A549 (cell line): ENCODE data around the gene MPDU1. TPM values are rescaled to one million over a fixed set of nuclear protein-coding genes. Genes with fewer than 3 reads are reported as not detected.

ENCODE experiments used
- ATAC-seq, 2 experiments: fragments of 200-7000 bp in 1 of 2; fragments of >200 bp in 1 of 2; cut with Nextera tagmentation in 1 of 2; cut with Tn5 transposase in 1 of 2; 3 replicates each; pipeline versions ENCODE4 v1.8.0 to v1.9.1; 2018 to 2020; ENCODE audit warnings: mild to moderate bottlenecking in 1 of 2, moderate library complexity in 1 of 2
- CTCF ChIA-PET: fragments of 300-600 bp; sonication (Branson Sonifier 250); formaldehyde crosslinking; extraction: SDS; loops from one replicate; lab custom pipeline; 2021; ENCODE audit warnings: antibody characterized with exemption, inconsistent platforms; lab: Yijun Ruan, JAX
- POLR2A ChIA-PET: fragments of 350-600 bp; formaldehyde crosslinking; extraction: SDS; loops from one replicate; lab custom pipeline; 2021; ENCODE audit warnings: antibody characterized with exemption, inconsistent platforms; lab: Yijun Ruan, JAX
- DNase-seq, 2 experiments: peaks; one replicate each; pipeline versions ENCODE4 v3.0.0 to v3.0.0-alpha.2; 2011 to 2016; ENCODE audit warnings: low read depth in 1 of 2, low spot score in 1 of 2
- FAIRE-seq: peaks from 2 replicates; lab custom pipeline; 2011; peaks lifted over from hg19 to GRCh38; lab: Jason Lieb, UNC
- H3K27ac ChIP-seq, 2 experiments: fragments of >200 bp; sonication (Bioruptor Twin); formaldehyde crosslinking; 3 replicates each; pipeline ENCODE4 v1.5.1; 2016 to 2017
- H3K4me1 ChIP-seq: fragments of >200 bp; sonication (Bioruptor Twin); formaldehyde crosslinking; 3 replicates; pipeline ENCODE4 v1.6.1; 2016
- H3K4me2 ChIP-seq: fragments of >200 bp; sonication (Bioruptor Twin); formaldehyde crosslinking; 3 replicates; pipeline ENCODE4 v1.6.1; 2016
- H3K4me3 ChIP-seq: fragments of >200 bp; sonication (Bioruptor Twin); formaldehyde crosslinking; 3 replicates; pipeline ENCODE4 v1.5.1; 2016
- H3K9me3 ChIP-seq: fragments of >200 bp; sonication (Bioruptor Twin); formaldehyde crosslinking; 3 replicates; pipeline ENCODE4 v1.6.1; 2016
- BCL3 ChIP-seq: fragments of >200 bp; sonication (Bioruptor Twin); formaldehyde crosslinking; IDR thresholded peaks from 3 replicates; pipeline ENCODE4 v1.6.1; 2016
- CBX8 ChIP-seq: fragments of 200-600 bp; sonication (generic); IDR thresholded peaks from 2 replicates; pipeline ENCODE4 v1.6.1; 2016
- CTCF ChIP-seq: fragments of >200 bp; sonication (Bioruptor Twin); formaldehyde crosslinking; IDR thresholded peaks from 3 replicates; pipeline ENCODE4 v1.5.1; 2016
- EHF ChIP-seq: fragments of 250-450 bp; sonication (Bioruptor Pico); IDR thresholded peaks from 2 replicates; pipeline ENCODE4 v1.5.0; 2020; ENCODE audit warnings: mild to moderate bottlenecking
- EHMT2 ChIP-seq: fragments of 200-600 bp; sonication (generic); IDR thresholded peaks from 2 replicates; pipeline ENCODE4 v1.6.1; 2016; ENCODE audit warnings: antibody characterized with exemption, low read depth, mild to moderate bottlenecking, moderate library complexity
- FOSB ChIP-seq: fragments of 250-450 bp; sonication (Bioruptor Pico); IDR thresholded peaks from 2 replicates; pipeline ENCODE4 v1.5.0; 2020; ENCODE audit warnings: mild to moderate bottlenecking, moderate library complexity
- FOSL2 ChIP-seq, 2 experiments: fragments of 450-650 bp in 1 of 2; fragments of >200 bp in 1 of 2; sonication (Bioruptor Twin) in 1 of 2; formaldehyde crosslinking; IDR thresholded peaks; 2 replicates each; pipeline versions ENCODE4 v1.5.0 to v1.6.1; 2016 to 2020; ENCODE audit warnings: mild to moderate bottlenecking in 1 of 2, moderate library complexity in 1 of 2
- FOXS1 ChIP-seq: fragments of 250-450 bp; sonication (Bioruptor Pico); IDR thresholded peaks from 2 replicates; pipeline ENCODE4 v1.5.0; 2020; ENCODE audit warnings: mild to moderate bottlenecking, moderate library complexity
- HES2 ChIP-seq: fragments of >200 bp; sonication (Bioruptor Twin); formaldehyde crosslinking; IDR thresholded peaks from 2 replicates; pipeline ENCODE4 v1.6.1; 2016
- HOXA7 ChIP-seq: fragments of 250-450 bp; sonication (Bioruptor Pico); IDR thresholded peaks from 2 replicates; pipeline ENCODE4 v1.5.0; 2020; ENCODE audit warnings: mild to moderate bottlenecking, moderate library complexity
- HOXB13 ChIP-seq: fragments of 250-450 bp; sonication (Bioruptor Pico); IDR thresholded peaks from 2 replicates; pipeline ENCODE4 v1.5.0; 2020; ENCODE audit warnings: low read depth, mild to moderate bottlenecking, moderate library complexity
- JUN ChIP-seq, 2 experiments: fragments of >200 bp; sonication (Bioruptor Twin); formaldehyde crosslinking; IDR thresholded peaks; 2 replicates in 1 of 2; 3 replicates in 1 of 2; pipeline ENCODE4 v1.6.1; 2016 to 2017
- MAFK ChIP-seq: fragments of 450-650 bp; IDR thresholded peaks from 2 replicates; pipeline ENCODE4 v1.6.1; 2014; ENCODE audit not compliant: partially characterized antibody
- MAX ChIP-seq: IDR thresholded peaks from 2 replicates; pipeline ENCODE4 v1.6.1; 2012
- PBX3 ChIP-seq: IDR thresholded peaks from 2 replicates; pipeline ENCODE4 v1.6.1; 2012
- POLR2A ChIP-seq: IDR thresholded peaks from 2 replicates; pipeline ENCODE4 v1.6.1; 2012; ENCODE audit warnings: mild to moderate bottlenecking, low read length
- POLR2AphosphoS2 ChIP-seq: conservative IDR thresholded peaks from 2 replicates; pipeline ENCODE4 v1.6.1; 2012; ENCODE audit warnings: low read length, improper control_type of control experiment, inconsistent platforms
- RAD21 ChIP-seq, 2 experiments: fragments of >200 bp in 1 of 2; sonication (Bioruptor Twin) in 1 of 2; formaldehyde crosslinking in 1 of 2; IDR thresholded peaks in 1 of 2; conservative IDR thresholded peaks in 1 of 2; 2 replicates in 1 of 2; 3 replicates in 1 of 2; pipeline ENCODE4 v1.6.1; 2012 to 2018; ENCODE audit warnings: inconsistent platforms in 1 of 2
- TFCP2L1 ChIP-seq: fragments of 250-450 bp; sonication (Bioruptor Pico); IDR thresholded peaks from 2 replicates; pipeline ENCODE4 v1.5.0; 2021; ENCODE audit warnings: mild to moderate bottlenecking
- ZC3H11A ChIP-seq: fragments of 450-650 bp; IDR thresholded peaks from 2 replicates; pipeline ENCODE4 v1.6.1; 2014; ENCODE audit warnings: antibody characterized with exemption, mild to moderate bottlenecking
- ZFP36 ChIP-seq: fragments of 450-650 bp; IDR thresholded peaks from 2 replicates; pipeline ENCODE4 v1.6.1; 2014; ENCODE audit warnings: borderline replicate concordance; ENCODE audit not compliant: partially characterized antibody
- WGBS: methylation state at CpG from one replicate; pipeline ENCODE4 v1.1.6; 2017; ENCODE audit errors: missing lambda C conversion rate; 5-methylcytosine and 5-hydroxymethylcytosine counted together
- polyA plus RNA-seq, 4 experiments: library from polyadenylated mRNA; depleted of rRNA in 3 of 4; stranded (reverse); fragments of >200 nt; fragmentation: RNase III in 1 of 4; extraction: RNeasy Plus Mini Kit Qiagen cat#74134 plus additional on column Dnase treatment in 1 of 4; gene quantifications; 2 replicates in 3 of 4; 3 replicates in 1 of 4; pipeline ENCODE4 v1.2.3, GENCODE V29; 2011 to 2017

The MPDU1 gene
- polyA plus RNA-seq, 2 of the 4 experiments (the other 2 are of a cell fraction) = 134 to 148 TPM

- TF ChIP-seq HOXA7 (CRISPR knock-in tag) = no peak
- TF ChIP-seq FOSB (CRISPR knock-in tag) = no peak
- no peak for TF ChIP-seq HES2
- TF ChIP-seq CBX8 = no peak
- TF ChIP-seq MAX = no peak
- no peak for TF ChIP-seq MAFK
- TF ChIP-seq POLR2A = no peak
- TF ChIP-seq FOXS1 = no peak
- TF ChIP-seq BCL3 = 0 out of 3 replicates have a peak, but pooled peaks have one; percentile 8
- TF ChIP-seq TFCP2L1 = no peak
- TF ChIP-seq ZC3H11A = no peak
- no peak for TF ChIP-seq EHF (CRISPR knock-in tag)
- no peak for TF ChIP-seq HOXB13
- TF ChIP-seq PBX3 = no peak
- peak; percentile 46 for TF ChIP-seq CTCF
- TF ChIP-seq EHMT2 = no peak
- TF ChIP-seq ZFP36 = no peak
- peak; percentile 44 to 45; a peak in 3 of 5 replicates for TF ChIP-seq RAD21 (conservative IDR thresholded peaks at IDR 0.05 in 1 of 2, IDR thresholded peaks at IDR 0.05 in 1 of 2)
Observed at GRCh38 chr17:7589204-7589868, 5.7 kb downstream of the MPDU1 start (continued).

GRCh38 chr17:7589891-7590691 is 6.4 kb downstream of the MPDU1 start, which contains the start of gene SOX15:
Gene SOX15, minus strand, starts transcription at chr17:7590094. Its CDS starts 418 bp downstream, at chr17:7589676.
- ATAC-seq (peak; percentile 1 to 10; a peak in 1 of 6 replicates), DNase-seq (no peak), FAIRE-seq (no peak)
- ChIA-PET POLR2A (interaction anchor here (0.8 to 3.0 kb wide), 5 partner anchors 10 to 97 kb away, joined by 3 to 16 read pairs (median 10); partner anchors contain the start of genes CD68, SAT2 and TP53), CTCF (interaction anchor here (0.6 to 12.1 kb wide), 23 partner anchors 11 to 234 kb away, joined by 3 to 184 read pairs (median 7); partner anchors contain the start of genes ATP1B2, CD68, DNAH2 and FXR2)
- no peaks in the 10 kb centered on the region for H3K9me3 ChIP-seq
- WGBS = 68% methylated on average over 22 of the region's 24 CpGs
- peak within 1 kb of the TSS; percentile 44 for H3K4me2 ChIP-seq
- TF ChIP-seq FOSL2 (IDR thresholded peaks at IDR 0.05) = no peak
- TF ChIP-seq FOSL2 (CRISPR knock-in tag; IDR thresholded peaks at IDR 0.05) = peak; percentile 23; the same call in 1 of the 2 replicates
- peak in 1 of 2 experiments; percentile 33; a peak in 2 of 5 replicates for TF ChIP-seq JUN (IDR thresholded peaks at IDR 0.05)
- no peak for TF ChIP-seq POLR2AphosphoS2
- no peak within 1 kb of the TSS for H3K4me3 ChIP-seq
- peaks cover 31% of the 10 kb centered on the region for H3K4me1 ChIP-seq
- H3K27ac ChIP-seq = peak within 1 kb of the TSS; percentile 50 to 78; a peak in 5 of 6 replicates
